ENCODE measurements around the gene TSEN54. TPM values are rescaled to one million over a fixed set of nuclear protein-coding genes. Genes with fewer than 3 reads are reported as not detected.
"Not testable (repeated sequence)": the region's sequence is repeated elsewhere in the genome, so short reads cannot be mapped to it uniquely, and the experiment has no call there.

TSEN54 gene
- total RNA-seq = 23.2 TPM

DNA sequence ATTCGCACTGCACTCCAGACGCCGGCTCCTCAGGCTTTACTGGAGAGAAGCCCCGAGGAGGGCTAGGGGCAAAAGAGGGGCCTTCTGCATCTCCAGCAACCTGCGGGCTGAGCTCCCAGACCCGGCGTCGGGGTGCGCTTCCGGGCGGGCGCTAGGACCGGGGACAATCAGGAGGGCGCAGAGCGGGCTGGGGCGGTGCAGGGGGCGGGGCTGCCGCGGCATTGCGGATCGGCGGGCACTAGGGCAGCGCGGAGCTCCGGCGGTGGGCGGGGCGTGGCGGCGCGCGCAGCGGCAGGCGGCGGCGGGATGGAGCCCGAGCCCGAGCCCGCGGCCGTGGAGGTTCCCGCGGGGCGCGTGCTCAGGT is at the start of gene TSEN54:
TSS of gene TSEN54 (plus strand) at position 274 of the 364 bp plus-strand sequence. CDS start at position 307, 33 bp downstream.
- peak; percentile 86 for ATAC-seq

DNA sequence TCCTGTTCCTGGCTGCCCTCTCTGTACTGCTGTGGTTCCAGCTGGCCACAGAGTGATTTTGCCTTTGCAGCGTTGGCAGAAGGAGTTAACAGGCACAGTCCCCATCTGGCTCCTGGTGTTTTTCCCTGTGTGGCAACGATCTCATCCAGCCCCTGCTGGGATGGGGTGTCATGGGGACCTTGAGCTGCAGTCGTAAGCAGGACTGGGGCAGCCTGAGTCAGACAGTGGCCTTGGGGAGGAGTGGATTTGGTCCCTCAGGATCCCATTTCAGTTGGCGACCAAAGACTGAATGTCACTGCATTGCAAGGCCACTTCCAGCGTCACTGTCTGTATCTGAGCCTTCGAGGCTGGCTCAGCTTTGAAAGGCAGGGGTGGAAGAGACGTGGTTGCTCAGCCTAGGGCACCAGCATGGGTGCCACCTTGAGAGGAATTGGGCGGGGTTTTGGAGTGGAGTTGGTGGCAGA is 48.0 kb upstream of the TSEN54 start:
- ATAC-seq = peak; percentile 27

DNA sequence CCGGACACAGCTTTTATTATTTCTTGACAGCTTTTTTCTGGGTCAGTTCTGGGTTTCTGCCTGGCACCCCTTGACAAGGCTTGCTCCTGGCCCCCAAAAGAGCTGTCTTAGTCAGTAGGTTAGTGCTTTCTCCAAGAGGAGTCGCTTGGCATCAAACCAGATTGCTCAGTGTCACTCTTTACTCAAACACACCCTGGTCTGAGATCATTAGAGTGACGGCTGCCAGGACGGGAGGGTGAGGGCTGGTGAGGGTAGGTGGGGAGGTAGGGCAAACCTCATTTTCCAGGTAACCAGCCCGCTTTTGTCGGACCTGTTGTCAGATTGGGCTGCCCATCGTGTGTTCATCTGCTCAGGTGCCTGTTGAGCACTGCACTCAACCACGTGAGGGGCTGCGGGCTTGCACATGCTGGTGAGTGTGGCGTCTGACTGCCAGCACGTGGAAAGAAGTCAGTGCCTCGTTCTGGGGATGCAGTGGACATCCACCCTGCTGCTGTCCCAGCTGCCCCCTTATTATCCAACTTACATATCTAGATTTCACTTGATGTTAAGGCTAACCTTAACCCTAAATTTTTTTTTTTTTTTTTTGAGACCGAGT is 47.5 kb upstream of the TSEN54 start:
- peak; percentile 39 for ATAC-seq

DNA sequence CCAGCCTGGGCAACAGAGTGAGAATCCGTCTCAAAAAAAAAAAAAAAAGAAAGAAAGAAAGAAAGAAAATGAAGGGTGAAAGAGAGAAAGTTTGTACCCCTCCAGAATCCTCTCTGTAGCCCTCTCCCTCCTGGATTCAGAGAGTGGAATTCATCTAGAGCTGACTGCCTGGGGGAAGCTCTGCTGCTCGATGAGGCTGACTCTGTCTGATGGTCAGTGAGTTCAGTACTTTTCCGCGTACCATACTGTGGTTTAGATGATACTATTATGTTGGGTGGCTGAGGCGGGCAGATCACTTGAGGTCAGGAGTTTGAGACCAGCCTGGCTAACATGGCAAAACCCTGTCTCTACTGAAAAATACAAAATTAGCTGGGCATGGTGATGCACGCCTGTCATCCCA is 45.1 kb upstream of the TSEN54 start:
- no peak for ATAC-seq

DNA sequence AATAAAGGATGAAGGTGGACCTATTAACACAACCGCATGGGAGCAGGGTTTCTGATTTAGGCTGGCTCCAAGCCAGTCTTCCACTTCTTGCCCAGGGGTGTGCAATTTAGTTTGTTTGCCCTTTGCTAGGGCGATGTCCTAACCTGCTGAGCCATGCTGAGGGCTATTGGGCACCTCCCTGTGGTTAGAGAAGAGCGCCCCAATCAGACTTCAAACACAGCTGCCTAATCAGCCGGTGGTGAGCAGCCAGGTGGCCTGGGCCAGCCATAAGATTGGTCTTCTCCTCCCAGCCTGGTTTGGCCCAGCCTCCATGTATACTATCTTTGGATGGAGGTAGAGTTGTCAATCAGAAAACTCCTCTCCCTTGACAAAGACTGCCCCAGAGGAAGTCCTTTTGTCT is 44.2 kb upstream of the TSEN54 start:
- ATAC-seq = peak; percentile 67

DNA sequence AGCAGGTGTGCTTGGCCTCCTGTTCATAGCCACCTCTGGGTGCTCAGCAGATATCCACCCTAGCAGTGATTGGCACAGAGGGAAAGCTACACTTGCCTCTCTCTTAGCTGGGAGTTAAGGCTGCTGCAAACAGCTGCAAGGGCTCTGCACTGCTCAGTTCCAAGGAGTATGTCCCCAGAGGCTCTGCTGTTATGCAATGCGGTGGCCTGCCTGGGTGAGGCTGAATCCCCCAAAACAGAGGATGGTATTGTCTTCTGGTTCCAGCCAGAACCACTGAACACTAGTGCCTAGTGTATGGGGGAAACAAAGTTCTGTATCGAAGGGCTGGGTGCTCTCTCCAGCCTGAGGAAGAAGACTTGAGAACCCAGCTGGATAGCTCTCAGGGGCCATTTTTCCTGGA is 43.1 kb upstream of the TSEN54 start:
- ATAC-seq = no peak

DNA sequence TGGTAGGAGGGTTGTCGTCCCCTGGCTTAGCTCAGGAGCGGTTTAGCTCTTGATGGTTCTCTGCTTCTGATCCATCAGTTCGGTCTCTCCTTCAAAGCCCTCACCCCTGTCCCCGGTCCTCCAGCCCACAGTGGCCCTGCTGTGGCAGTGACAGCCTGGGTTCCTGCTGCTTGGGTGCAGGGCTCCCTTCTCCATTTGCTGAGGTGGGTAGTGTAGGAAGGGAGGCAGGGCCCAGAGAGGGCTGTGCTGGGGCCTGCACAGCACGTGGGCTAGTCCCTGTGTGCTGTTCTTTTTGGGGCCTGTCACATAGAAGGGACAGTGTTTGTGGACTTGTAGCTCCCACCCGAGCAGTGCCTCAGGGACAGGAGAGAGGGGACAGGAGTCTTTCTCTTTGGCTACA is 41.6 kb upstream of the TSEN54 start:
- no peak for ATAC-seq

DNA sequence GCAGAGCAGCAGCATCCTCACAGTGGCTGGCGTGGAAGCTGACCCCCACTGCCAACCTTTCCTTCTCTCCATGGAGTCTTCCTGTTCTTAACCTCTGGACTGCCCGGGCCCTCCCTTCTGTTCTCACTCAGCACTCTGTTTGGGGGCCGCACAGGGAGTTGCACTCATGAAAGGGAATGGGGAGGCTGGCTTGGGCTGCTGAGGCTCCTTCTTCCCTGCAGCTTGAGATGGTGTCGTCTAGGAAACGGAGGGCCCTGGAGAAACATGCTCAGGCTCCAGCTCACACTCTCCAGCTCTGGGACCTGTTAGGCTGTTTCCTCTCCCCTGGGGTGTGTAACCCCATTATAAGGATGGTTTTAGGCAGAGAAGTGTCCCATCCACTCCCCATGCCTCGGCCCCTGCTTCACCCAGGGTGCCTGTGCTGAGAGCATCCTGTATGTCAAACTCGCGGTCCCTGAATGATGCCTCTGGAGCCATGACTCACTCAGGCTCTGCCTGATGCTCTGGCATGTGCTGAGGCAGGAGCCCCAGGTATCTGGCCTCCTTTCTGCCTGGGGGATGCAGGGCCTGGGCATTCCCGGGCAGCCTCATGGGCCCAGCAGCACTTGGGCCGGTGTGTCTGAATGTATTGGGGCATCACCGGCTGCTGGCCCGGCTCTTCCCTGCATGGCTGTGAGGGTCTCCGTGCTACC is 41.0 kb upstream of the TSEN54 start:
- peak; percentile 18 for ATAC-seq

DNA sequence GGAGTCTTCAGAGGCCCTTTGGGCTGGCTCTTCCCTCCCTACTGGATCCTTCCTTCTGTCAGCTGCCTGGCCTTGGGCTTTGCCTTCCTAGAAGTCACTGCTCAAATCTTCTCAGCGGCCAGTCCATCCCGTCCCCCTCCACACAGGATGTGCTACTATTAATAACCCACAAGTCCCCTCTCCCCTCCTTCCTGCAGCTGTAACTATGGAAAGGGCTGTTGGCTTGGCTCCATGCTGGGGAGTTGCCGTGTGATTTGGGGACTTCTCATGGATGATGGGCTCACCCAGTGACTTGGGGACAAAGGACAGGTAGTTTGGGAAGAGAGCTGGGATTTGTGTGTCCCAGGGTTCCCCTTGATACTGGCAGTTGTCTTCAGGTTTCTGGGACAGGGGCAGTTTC is 40.5 kb upstream of the TSEN54 start:
- ATAC-seq = no peak

DNA sequence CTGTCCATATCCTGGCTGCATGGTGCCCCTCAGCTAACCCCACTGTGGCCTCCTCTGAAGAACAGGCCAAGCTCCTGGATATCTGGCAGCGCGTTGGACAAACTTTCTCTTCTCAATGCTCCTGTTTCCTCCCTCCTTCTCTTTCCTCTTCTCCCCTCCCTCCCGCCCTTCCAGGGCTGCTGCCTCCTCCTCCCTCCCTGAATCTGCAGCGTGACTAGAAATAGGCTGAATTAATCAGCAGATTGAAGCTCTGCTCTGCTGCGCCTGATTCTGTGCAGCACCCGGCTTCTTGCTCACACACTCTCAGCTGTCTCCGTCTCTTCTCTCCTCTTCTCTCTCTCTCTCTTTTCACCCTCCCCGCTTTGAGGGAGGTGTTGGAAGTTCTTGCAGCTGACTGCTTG is 40.1 kb upstream of the TSEN54 start:
- no peak for ATAC-seq

DNA sequence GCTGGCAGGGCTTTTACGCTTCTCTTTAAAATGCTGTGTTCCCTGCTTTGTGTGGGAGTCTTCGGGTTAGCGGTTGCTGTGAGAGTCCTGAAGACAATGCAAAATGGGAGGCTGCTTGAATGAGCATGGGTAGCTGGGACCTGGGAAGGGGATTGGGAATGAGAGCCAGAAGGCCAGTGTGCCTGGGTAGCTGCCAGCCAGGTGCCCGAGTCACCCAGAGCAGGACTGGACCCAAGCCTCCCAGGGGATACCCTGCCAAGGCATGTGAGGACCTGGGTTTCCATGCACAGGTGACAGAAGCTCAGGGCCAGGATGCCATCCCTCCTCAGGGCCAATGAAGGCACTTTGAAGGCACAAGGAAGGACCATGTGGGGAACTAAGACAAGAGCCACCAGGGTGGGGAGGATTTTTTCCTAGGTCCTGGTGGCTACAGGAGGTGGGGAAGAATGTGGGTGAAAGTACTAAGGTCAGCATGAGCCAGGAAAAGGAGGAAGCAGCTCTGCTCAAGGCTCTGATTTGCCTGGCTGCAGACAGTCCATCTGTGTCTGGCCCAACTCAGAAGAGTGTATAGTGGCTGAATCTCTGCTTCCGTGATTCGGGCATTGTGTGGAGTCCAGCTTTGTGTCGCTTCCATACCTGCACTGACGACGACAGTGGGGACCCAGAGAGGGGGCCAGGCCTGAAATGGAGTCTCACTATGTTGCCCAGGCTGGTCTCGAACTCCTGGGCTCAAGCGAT is 39.4 kb upstream of the TSEN54 start:
- ATAC-seq = no peak

DNA sequence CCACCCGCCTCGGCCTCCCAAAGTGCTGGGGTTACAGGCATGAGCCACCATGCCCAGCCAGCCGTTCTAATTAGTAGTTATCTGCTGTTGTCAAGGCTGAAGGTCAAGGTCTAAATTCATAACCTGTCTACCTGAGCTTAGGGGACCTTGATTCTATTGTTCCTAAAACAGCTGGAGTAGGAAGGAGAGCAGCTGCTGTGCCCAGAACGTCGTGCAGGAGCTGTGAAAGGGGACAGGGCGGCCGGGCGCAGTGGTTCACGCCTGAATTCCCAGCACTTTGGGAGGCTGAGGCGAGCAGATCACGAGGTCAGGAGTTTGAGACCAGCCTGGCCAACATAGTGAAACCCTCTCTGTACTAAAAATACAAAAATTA is 38.9 kb upstream of the TSEN54 start:
- ATAC-seq = not testable (repeated sequence)

DNA sequence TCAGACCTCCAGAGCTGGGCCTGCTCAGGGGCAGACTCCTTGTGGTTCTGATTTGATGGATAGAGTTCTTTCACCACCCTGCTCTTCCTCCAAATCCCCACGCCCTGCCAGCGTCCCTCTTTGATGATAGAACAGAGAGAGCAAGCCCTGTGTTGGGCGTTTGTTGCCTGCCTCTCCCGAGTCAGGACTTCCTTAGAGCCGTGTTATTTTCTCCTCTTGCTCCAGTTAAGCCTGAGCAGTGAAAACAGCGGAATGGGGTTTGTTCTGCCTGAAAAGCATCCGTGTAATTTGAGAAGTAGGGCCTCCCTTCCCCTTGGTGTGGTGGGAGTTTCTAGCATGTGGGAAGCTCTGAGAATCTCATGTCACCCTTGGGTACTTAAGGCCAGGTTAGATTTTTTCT is 37.8 kb upstream of the TSEN54 start:
- no peak for ATAC-seq

DNA sequence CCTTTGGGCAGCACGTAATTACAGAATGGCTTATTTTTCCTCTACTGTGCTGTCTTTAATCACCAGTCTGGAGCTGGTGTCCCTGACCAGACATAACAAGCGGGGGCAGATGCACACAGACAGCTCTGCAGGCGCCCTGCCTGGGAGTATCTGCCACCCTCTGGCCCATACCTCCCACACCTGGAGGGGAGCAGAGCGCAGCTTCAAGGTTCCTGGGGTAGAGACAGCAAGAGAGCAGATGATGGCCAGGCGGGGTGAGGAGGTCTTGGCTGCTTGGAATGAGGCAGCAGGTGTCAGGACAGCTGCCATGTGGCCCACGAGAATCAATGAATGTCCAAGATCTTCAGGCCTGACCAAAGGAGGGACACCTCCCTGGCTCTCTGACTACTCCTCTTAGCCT is 36.0 kb upstream of the TSEN54 start:
- ATAC-seq = no peak

DNA sequence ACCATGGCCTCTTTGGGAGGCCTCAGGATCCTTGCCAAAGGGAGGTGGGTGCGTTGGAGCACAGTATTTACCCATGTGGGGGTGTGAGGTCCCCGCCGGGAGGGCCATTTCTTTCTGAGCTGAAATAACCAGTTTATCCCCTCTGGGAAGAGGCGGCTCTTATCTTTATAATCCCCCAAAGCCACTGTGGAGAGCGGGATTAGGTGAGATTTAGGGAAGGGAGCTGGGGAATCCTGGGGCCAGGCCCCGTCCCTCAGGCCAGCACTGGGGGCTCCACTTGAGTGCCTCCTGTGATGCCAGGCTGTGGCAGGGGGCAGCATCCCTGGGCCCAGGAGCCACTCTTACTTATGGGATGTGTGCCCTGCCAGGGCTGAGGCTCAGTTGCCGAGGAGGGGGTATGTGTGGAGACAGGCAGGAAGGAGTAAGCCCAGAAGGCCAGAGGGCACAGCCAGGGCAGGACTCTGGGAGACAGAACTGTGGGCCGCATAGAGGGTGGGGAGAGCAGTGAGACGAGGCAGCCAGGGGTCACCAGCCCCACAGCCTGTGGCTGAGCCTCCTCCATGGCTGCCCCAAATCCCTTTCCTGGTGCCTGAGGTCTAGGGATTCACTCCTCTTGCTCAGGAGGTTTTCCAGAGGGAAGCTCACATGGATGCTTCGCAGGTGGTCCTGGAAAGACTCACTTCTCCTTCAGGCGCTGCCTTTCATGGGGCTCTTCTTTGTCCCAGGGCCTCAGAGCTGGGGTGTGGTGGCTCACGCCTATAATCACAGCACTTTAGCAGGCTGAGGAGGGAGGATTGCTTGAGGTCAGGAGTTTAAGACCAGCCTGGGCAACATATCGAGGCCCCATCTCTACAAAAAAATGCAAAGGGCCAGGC is 34.9 kb upstream of the TSEN54 start:
- no peak for ATAC-seq

DNA sequence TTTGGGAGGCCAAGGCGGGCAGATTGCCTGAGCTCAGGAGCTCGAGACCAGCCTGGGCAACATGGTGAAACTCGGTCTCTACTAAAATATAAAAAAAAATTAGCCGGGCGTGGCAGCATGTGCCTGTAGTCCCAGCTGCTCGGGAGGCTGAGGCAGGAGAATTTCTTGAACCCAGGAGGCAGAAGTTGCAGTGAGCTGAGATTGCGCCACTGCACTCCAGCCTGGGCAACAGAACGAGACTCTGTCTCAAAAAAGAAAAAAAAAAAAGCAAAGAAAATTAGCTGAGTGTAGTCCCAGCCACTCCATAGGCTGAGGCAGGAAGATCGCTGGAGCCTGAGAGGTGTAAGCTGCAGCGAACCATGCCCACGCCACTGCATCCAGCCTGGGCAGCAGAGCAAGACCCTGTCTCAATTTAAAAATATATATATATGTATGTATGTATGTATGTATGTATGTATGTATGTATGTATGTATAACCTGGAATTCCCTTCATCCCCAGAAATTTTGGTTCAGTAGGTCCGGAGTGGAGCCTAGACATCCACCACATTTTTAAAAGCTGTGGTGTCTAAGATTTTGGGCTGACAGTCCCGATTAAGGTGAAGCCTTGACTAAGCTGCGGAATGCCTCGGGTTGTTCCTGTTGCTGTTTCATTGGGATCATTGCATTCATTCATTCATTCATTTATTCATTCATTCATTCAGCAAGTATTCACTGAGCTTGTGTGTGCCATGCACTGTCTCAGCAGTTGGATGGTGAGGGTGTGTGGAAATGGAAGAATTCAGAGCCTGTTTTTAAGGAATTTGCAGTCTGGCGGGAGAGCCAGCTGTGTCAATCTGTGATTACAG is 34.0 kb upstream of the TSEN54 start:
- ATAC-seq = no peak

DNA sequence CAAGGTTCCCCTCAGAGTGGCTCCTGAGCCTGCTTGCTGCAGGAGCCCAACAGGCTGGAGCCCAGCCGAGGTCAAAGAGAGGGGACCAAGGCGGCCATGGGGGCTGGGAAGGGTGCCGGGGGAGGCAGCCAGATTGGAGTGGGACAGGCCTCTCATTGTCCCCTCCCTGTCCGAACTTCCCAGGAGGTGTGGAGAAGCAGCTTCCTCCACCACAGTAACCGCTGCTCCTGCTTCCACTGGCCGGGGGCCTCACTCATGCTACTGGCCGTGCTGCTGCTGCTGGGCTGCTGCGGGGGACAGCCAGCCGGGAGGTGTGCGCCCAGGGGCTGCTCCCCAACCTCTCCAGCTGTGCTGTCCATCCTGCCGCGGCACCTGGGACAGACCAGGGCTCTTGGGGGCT is 30.6 kb upstream of the TSEN54 start:
- no peak for ATAC-seq

DNA sequence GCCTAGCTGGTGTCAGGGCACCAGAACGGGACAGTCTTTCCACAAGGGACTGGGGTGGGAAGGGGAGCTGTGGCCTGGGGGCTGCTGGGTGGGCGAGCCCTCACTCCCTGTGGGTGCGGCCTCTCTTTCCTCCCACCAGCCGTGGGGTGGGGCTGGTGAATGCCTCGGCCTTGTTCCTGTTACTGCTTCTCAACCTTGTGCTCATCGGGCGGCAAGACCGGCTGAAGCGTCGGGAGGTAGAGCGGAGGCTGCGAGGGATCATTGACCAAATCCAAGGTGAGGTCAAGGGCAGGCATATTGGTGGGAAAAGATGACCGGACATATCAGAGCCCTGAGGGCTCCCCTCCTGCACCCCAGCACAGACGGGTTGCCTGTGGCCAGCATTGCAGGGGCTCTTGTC is 30.2 kb upstream of the TSEN54 start:
- ATAC-seq = no peak

DNA sequence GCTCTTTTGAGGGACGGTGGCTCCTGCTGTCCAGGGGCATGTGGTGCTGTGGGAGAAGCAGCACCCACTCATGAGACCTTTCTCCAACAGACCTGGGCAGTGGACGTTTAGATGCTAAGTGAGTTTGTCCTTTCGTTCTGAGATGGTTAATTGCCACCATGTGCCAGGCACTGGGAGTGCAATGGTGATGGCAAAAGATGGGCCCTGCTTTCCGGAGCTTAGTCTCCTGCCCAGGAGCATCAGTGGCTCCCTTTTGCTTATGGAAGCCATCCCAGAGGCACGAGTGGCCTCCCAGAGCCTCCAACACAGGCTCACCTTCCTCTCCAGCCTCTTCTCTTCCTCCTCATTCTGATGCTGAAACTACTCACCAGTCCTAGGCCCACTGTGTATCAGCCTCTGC is 29.4 kb upstream of the TSEN54 start:
- ATAC-seq = no peak

DNA sequence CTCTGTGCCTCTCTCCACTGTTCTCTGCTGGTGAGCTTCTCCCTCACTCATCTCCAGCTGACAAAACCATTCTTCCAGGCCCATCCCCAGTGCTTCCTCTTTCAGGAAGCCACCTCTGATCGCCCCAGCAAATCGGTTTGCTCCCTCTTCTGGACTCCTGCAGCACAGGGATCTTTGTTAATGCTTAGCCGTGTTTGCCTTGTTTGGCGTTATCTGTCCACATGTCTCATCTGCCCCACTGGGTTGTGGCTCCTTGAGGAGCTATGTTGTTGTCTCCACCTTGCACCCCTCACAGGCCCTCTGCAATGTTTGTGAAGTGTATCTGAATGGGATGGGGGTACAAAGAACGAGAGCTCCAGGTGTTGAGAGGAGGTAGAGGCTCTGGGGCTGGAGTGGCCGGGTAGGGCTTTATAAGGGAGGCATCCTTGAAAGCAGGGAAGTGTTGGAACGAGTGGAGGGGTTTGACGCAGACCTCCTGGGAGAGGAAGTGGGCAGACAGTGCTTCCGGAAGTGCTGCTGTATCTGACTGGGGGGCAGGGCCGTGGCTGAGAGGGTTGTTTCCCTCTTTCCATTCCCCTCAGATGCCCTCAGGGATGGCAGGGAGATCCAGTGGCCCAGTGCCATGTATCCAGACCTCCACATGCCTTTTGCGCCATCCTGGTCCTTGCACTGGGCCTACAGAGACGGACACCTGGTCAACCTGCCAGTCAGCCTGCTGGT is 28.8 kb upstream of the TSEN54 start:
- peak; percentile 17 for ATAC-seq
